Ascending aorta (tissue), 2 donors: ENCODE data around the gene NR2F1-AS1. TPM values are rescaled to one million over a fixed set of nuclear protein-coding genes. Genes with fewer than 3 reads are reported as not detected.
"Not testable (repeated sequence)": the region's sequence is repeated elsewhere in the genome, so short reads cannot be mapped to it uniquely, and the experiment has no call there.

Experiments
- DNase-seq, 2 donors: peaks; one replicate each; pipeline ENCODE4 v3.0.0-alpha.2; 2019; ENCODE audit warnings: low spot score in 2 of 2
- H3K27ac ChIP-seq, 2 donors: fragments of 200-600 bp; sonication (generic); one replicate each; pipeline ENCODE4 v1.5.1; 2016 to 2017; ENCODE audit warnings: mild to moderate bottlenecking in 1 of 2
- H3K27me3 ChIP-seq: fragments of 200-600 bp; sonication (generic); one replicate; pipeline ENCODE4 v1.5.1; 2017
- H3K36me3 ChIP-seq, 2 donors: fragments of 200-600 bp; sonication (generic); one replicate each; pipeline ENCODE4 v1.5.1; 2016
- H3K4me1 ChIP-seq, 2 donors: fragments of 200-600 bp; sonication (generic); one replicate each; pipeline ENCODE4 v1.5.1; 2016 to 2017; ENCODE audit warnings: mild to moderate bottlenecking in 1 of 2
- H3K4me3 ChIP-seq, 2 donors: fragments of 200-600 bp; sonication (generic); one replicate each; pipeline ENCODE4 v1.5.1; 2016 to 2017; ENCODE audit warnings: mild to moderate bottlenecking in 1 of 2
- H3K9me3 ChIP-seq, 2 donors: fragments of 200-600 bp; sonication (generic); one replicate each; pipeline ENCODE4 v1.5.1; 2016
- intact Hi-C: fragments of 100-400 bp; cut with DNase I; formaldehyde crosslinking; loops from one replicate; pipeline ENCODE4 v1.15.1; 2023
- total RNA-seq: library from RNA; depleted of rRNA; stranded (reverse); fragments of >200 nt; gene quantifications from one replicate; pipeline ENCODE4 v1.1.0, GENCODE V29; 2016
- TF ChIP-seq, protein P1 (sequence below), 3 experiments: fragments of 200-600 bp in 2 of 3; fragments of 450-650 bp in 1 of 3; sonication (generic) in 2 of 3; IDR thresholded peaks; one replicate each; pipeline ENCODE4 v1.5.1; 2016 to 2019; ENCODE audit warnings: antibody characterized with exemption in 3 of 3, mild to moderate bottlenecking in 1 of 3, moderate library complexity in 1 of 3

The NR2F1-AS1 gene
- total RNA-seq, 1 donor from 2014 or later, result 0.85 TPM

DNA sequence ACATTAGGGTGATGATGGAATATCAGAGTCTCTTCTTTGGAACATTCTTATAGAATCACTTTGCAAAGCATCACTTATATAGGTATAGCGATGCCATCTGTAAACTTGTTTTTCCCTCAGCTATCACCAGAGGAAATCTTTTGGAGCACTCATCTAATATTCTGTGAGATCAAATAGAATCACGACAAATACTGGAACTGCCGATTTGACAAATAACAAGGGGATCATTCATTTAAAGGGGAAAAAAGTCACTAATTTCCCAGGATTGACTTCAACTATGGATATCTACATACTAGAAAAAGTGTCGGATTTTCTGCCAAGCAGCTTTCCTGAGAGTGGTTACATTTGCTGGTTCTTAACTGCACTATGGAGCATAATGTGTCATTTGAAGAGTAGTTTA, 178.6 kb downstream of the NR2F1-AS1 start:
- Histone ChIP-seq H3K4me1 (no peaks in the 10 kb centered on the region), H3K9me3 (no peaks in the 10 kb centered on the region), H3K36me3 (no peaks in the 10 kb centered on the region), H3K27ac (no peak overlapping the region), H3K4me3 (no peak overlapping the region), H3K27me3 (no peaks in the 10 kb centered on the region)
- TF ChIP-seq, protein P1, sequence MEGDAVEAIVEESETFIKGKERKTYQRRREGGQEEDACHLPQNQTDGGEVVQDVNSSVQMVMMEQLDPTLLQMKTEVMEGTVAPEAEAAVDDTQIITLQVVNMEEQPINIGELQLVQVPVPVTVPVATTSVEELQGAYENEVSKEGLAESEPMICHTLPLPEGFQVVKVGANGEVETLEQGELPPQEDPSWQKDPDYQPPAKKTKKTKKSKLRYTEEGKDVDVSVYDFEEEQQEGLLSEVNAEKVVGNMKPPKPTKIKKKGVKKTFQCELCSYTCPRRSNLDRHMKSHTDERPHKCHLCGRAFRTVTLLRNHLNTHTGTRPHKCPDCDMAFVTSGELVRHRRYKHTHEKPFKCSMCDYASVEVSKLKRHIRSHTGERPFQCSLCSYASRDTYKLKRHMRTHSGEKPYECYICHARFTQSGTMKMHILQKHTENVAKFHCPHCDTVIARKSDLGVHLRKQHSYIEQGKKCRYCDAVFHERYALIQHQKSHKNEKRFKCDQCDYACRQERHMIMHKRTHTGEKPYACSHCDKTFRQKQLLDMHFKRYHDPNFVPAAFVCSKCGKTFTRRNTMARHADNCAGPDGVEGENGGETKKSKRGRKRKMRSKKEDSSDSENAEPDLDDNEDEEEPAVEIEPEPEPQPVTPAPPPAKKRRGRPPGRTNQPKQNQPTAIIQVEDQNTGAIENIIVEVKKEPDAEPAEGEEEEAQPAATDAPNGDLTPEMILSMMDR (IDR thresholded peaks at IDR 0.05), result no peak
- no peak for DNase-seq
- intact Hi-C loops, result no loop called here

DNA sequence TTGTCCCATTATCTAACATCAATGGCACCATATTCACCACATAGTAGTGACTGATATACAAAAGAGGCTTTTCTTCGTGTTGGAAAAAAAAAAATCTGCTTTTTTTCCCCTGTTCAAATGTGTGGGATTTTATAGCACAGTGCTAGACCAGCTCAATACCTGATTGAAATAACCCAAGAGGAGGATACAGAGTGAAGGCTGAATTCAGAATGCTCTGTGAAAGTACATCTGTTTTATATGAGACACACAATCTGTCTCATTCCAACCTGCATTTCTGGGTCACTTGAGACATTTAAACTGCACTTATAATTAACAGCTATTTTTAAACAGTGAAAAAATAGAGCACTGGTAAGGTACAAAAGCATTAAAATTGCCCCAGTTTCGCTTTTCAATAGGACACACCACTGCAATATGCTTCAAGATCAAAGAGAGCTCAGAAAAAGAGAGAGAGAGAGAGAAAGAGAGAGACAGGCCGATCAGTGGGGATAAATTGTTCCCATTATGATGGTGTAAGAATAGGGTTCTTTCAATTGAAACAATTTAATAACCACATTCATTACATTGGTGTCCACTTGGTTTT, 179.3 kb downstream of the NR2F1-AS1 start:
- Histone ChIP-seq H3K27ac (no peak overlapping the region), H3K4me3 (no peak overlapping the region), H3K9me3 (no peaks in the 10 kb centered on the region), H3K27me3 (no peaks in the 10 kb centered on the region), H3K4me1 (no peaks in the 10 kb centered on the region), H3K36me3 (no peaks in the 10 kb centered on the region)
- intact Hi-C loops, result no loop called here
- TF ChIP-seq, protein P1 (IDR thresholded peaks at IDR 0.05), result no peak
- DNase-seq, result no peak

DNA sequence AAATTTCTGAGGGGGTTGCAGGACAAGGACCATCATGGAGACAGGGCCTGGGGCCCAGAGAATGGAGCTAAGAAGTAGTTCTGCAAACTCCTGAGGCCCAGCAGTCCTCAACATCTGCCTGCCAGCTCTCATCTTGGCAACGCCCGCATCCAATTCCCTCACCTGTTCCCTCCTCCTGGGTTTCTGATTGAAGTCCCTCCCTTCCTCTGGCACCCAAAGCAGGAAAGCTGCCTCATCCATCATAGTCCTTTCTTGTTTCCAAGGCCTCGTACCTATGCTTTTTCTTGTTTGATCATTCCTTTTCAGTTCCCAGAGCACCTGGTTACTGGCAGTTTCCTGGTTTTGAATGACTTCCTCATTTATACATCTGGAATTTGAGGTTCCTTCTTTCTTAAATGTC, 181.3 kb downstream of the NR2F1-AS1 start:
- intact Hi-C loops, result no loop called here
- Histone ChIP-seq H3K4me3 (no peak overlapping the region), H3K4me1 (no peaks in the 10 kb centered on the region), H3K36me3 (no peaks in the 10 kb centered on the region), H3K9me3 (no peaks in the 10 kb centered on the region), H3K27me3 (no peaks in the 10 kb centered on the region), H3K27ac (no peak overlapping the region)
- TF ChIP-seq, protein P1 (IDR thresholded peaks at IDR 0.05), result no peak
- no peak for DNase-seq

DNA sequence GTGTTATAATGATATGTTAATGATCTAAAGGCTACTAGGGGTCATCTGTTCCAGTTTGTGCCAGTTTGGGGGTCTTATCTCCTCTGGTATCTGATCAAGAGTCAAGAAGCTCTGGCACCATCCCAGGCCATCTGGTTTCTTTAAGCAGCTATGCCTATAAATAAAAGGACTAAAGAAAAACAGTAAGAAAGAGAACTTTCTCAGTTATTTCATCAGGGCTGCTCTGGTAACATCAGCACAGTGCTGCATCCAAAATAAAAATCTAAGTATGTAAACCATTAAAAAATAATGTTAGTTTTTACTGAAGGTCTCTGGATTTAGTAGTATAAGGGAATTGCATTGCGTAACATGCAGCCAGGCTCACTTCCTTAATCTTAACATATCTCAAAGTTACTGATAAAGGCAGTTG, 185.0 kb downstream of the NR2F1-AS1 start:
- H3K4me1 ChIP-seq, result no peaks in the 10 kb centered on the region
- H3K4me3 ChIP-seq, result no peak overlapping the region
- TF ChIP-seq, protein P1 (IDR thresholded peaks at IDR 0.05), result no peak
- no peaks in the 10 kb centered on the region for H3K9me3 ChIP-seq
- H3K27ac ChIP-seq, result no peak overlapping the region
- intact Hi-C loops, result no loop called here
- H3K27me3 ChIP-seq, result no peaks in the 10 kb centered on the region
- H3K36me3 ChIP-seq, result no peaks in the 10 kb centered on the region
- DNase-seq, result no peak

DNA sequence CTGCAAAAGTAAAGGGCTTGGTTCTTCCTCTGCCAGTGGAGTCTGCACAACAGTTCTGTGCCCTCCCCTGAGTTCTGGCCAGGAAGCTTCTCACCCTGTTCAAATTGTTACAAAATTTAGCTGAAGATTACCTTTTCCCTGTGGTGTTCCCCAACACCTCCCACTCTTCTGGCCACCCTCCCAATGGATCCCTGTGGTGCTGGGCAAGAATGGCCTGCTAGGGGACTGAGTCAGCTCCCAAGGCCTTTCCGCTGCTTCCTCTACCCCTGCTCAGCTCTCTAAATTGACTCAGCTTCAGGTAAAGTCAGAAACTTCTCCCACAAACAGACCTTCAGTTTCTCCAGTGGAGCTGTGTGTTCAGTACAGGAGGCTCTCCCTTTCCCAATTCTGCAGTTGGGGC, 186.0 kb downstream of the NR2F1-AS1 start:
- intact Hi-C loops, result no loop called here
- no peak overlapping the region for H3K27ac ChIP-seq
- H3K4me1 ChIP-seq, result no peaks in the 10 kb centered on the region
- no peak for DNase-seq
- TF ChIP-seq, protein P1 (IDR thresholded peaks at IDR 0.05), result no peak
- H3K4me3 ChIP-seq, result no peak overlapping the region
- H3K36me3 ChIP-seq, result no peaks in the 10 kb centered on the region
- no peaks in the 10 kb centered on the region for H3K9me3 ChIP-seq
- H3K27me3 ChIP-seq, result no peaks in the 10 kb centered on the region

DNA sequence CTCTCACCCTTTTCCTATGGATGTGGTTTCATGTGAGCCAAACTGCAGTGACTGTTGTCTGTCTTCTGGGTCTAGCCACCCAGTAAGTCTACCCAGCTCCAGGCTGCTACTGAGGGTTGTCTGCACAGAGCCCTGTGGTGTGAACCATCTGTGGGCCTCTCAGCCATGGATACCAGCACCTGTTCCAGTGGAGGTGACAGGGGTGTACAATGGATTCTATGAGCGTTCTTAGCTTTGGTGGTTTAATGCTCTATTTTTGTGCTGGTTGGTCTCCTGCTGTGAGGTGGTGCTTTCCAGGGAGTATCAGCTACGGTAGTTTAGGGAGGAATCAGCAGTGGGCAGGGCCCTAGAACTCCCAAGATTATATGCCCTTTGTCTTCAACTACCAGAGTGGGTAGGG, 186.7 kb downstream of the NR2F1-AS1 start:
- intact Hi-C loops, result no loop called here

DNA sequence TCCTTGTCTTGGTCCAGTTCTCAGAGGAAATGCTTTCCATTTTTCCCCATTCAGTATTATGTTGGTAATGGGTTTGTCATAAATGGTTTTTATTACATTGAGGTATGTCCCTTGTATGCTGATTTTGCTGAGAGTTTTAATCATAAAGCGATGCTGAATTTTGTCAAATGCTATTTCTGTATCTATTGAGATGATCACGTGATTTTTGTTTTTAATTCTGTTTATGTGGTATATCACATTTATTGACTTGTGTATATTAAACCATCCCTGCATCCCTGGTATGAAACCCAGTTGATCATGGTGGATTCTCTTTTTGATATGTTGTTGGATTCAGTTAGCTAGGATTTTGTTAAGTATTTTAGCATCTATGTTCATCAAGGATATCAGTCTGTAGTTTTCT, 189.8 kb downstream of the NR2F1-AS1 start:
- H3K27ac ChIP-seq, H3K36me3 ChIP-seq, H3K4me1 ChIP-seq, H3K9me3 ChIP-seq, DNase-seq, H3K27me3 ChIP-seq, intact Hi-C loops, H3K4me3 ChIP-seq: not testable (repeated sequence)

More for the DNA sequence above, 186.7 kb downstream of the NR2F1-AS1 start:
- Histone ChIP-seq H3K27me3 (no peaks in the 10 kb centered on the region), H3K4me1 (no peaks in the 10 kb centered on the region), H3K4me3 (no peak overlapping the region), H3K9me3 (no peaks in the 10 kb centered on the region), H3K27ac (no peak overlapping the region), H3K36me3 (no peaks in the 10 kb centered on the region)
- TF ChIP-seq, protein P1 (IDR thresholded peaks at IDR 0.05), result no peak
- DNase-seq, result no peak
